DOHH2 (cell line): ENCODE measurements around the gene GPR180.
"Not testable (repeated sequence)": the region's sequence is repeated elsewhere in the genome, so short reads cannot be mapped to it uniquely, and the experiment has no call there.

Experiments
- H3F3A ChIP-seq: fragments of 200-600 bp; sonication (generic), shearing (Covaris generic); 2 replicates; pipeline ENCODE4 v1.6.0; 2016; ENCODE audit warnings: antibody characterized with exemption, mild to moderate bottlenecking; ENCODE audit not compliant: control insufficient read depth, insufficient read depth
- H3K27ac ChIP-seq: fragments of 200-600 bp; sonication (generic); 2 replicates; pipeline ENCODE4 v1.5.1; 2014; ENCODE audit warnings: low read depth, mild to moderate bottlenecking, low read length, moderate library complexity
- H3K27me3 ChIP-seq: fragments of 200-600 bp; sonication (generic); 2 replicates; pipeline ENCODE4 v1.6.1; 2014; ENCODE audit warnings: mild to moderate bottlenecking, low read length, mixed read lengths; ENCODE audit not compliant: control insufficient read depth
- H3K36me3 ChIP-seq: fragments of 200-600 bp; sonication (generic); 2 replicates; pipeline ENCODE4 v1.6.1; 2014; ENCODE audit warnings: mild to moderate bottlenecking, low read length, moderate library complexity, mixed read lengths; ENCODE audit not compliant: control insufficient read depth
- H3K4me1 ChIP-seq: fragments of 200-600 bp; sonication (generic); 2 replicates; pipeline ENCODE4 v1.6.1; 2014; ENCODE audit warnings: mild to moderate bottlenecking, low read length, mixed read lengths; ENCODE audit not compliant: control insufficient read depth
- H3K4me2 ChIP-seq: fragments of 200-600 bp; sonication (generic); 2 replicates; pipeline ENCODE4 v1.6.0; 2014; ENCODE audit warnings: mild to moderate bottlenecking, low read length, moderate library complexity
- H3K4me3 ChIP-seq: fragments of 200-600 bp; sonication (generic); 2 replicates; pipeline ENCODE4 v1.5.1; 2014; ENCODE audit warnings: mild to moderate bottlenecking, low read length, mixed read lengths
- H3K79me2 ChIP-seq: fragments of 200-600 bp; sonication (generic); 2 replicates; pipeline ENCODE4 v1.6.1; 2014; ENCODE audit warnings: mild to moderate bottlenecking, low read length, mixed read lengths; ENCODE audit not compliant: control insufficient read depth
- H3K9me2 ChIP-seq: fragments of 200-600 bp; sonication (generic); replicated peaks from 2 replicates; pipeline ENCODE4 v1.6.1; 2014; ENCODE audit warnings: mild to moderate bottlenecking, low read length, mixed read lengths; ENCODE audit not compliant: control insufficient read depth
- H3K9me3 ChIP-seq: fragments of 200-600 bp; sonication (generic); 2 replicates; pipeline ENCODE4 v1.6.1; 2014; ENCODE audit warnings: antibody characterized with exemption, low read length, mixed read lengths; ENCODE audit not compliant: control insufficient read depth, insufficient read depth
- H4K20me1 ChIP-seq: fragments of 200-600 bp; sonication (generic); 2 replicates; pipeline ENCODE4 v1.6.0; 2014; ENCODE audit warnings: low read depth, mild to moderate bottlenecking, antibody characterized with exemption, low read length, moderate library complexity; ENCODE audit not compliant: control insufficient read depth, insufficient read depth
- EZH2phosphoT487 ChIP-seq: fragments of 200-600 bp; sonication (generic); IDR thresholded peaks from 2 replicates; pipeline ENCODE4 v1.6.1; 2017; ENCODE audit warnings: borderline replicate concordance, mild to moderate bottlenecking, antibody characterized with exemption, low read length, moderate library complexity, mixed read lengths
- TF ChIP-seq, protein P1 (sequence below): fragments of 200-600 bp; sonication (generic); IDR thresholded peaks from one replicate; pipeline ENCODE4 v1.5.1; 2014; ENCODE audit warnings: antibody characterized with exemption, mild to moderate bottlenecking, low read depth, low read length; ENCODE audit not compliant: poor library complexity, severe bottlenecking

GPR180 gene

DNA sequence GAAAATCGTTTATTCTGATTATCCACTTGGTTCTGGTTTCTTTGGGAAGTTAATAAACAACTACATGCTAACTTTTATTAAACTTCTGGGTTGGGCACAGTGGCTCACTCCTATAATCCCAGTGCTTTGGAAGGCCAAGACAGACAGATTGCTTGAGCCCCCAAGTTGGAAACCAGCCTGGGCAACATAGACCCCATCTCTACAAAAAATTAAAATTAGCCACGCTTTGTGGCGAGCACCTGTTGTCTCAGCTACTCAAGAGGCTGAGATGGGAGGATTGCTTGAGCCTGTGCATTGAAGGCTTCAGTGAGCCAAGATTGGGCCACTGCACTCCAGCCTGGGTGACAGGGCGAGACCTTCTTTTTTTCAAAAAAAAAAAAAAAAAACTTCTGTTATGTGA is 21.7 kb downstream of the GPR180 start:
- TF ChIP-seq EZH2phosphoT487: no peak
- TF ChIP-seq, protein P1, sequence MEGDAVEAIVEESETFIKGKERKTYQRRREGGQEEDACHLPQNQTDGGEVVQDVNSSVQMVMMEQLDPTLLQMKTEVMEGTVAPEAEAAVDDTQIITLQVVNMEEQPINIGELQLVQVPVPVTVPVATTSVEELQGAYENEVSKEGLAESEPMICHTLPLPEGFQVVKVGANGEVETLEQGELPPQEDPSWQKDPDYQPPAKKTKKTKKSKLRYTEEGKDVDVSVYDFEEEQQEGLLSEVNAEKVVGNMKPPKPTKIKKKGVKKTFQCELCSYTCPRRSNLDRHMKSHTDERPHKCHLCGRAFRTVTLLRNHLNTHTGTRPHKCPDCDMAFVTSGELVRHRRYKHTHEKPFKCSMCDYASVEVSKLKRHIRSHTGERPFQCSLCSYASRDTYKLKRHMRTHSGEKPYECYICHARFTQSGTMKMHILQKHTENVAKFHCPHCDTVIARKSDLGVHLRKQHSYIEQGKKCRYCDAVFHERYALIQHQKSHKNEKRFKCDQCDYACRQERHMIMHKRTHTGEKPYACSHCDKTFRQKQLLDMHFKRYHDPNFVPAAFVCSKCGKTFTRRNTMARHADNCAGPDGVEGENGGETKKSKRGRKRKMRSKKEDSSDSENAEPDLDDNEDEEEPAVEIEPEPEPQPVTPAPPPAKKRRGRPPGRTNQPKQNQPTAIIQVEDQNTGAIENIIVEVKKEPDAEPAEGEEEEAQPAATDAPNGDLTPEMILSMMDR: no peak
- H3K4me2 ChIP-seq: no peak overlapping the region
- no peaks in the 10 kb centered on the region for H3F3A ChIP-seq
- no peaks in the 10 kb centered on the region for H3K27me3 ChIP-seq
- H3K36me3 ChIP-seq: peaks cover 47% of the 10 kb centered on the region
- no peaks in the 10 kb centered on the region for H4K20me1 ChIP-seq
- H3K79me2 ChIP-seq: no peaks in the 10 kb centered on the region
- H3K4me3 ChIP-seq: no peak overlapping the region
- H3K4me1 ChIP-seq: no peaks in the 10 kb centered on the region
- H3K9me2 ChIP-seq: no peaks in the 10 kb centered on the region
- H3K9me3 ChIP-seq: no peaks in the 10 kb centered on the region
- H3K27ac ChIP-seq: no peak overlapping the region

DNA sequence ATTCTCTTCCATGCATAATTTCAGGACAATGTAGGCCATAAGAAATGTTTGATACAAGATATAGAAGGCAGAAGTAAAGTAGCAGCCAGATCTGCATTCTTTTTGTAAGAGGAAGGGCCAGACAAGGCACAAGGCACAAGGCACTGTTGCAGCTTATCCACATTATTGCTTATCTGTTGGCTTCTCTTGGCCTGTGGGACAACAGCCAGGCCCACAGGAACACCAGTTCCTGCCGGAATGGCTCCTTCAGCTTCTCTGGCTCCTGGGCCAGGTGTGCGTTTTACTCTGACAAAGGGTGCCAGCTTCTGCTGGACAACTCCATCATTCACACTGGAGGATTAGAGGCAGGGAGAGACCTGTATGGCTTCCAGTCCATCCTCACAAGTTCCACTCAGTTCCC is 29.2 kb downstream of the GPR180 start:
- Histone ChIP-seq H4K20me1 (no peaks in the 10 kb centered on the region), H3K4me1 (no peaks in the 10 kb centered on the region), H3K9me2 (no peaks in the 10 kb centered on the region), H3K79me2 (no peaks in the 10 kb centered on the region), H3K27me3 (no peaks in the 10 kb centered on the region), H3K9me3 (no peaks in the 10 kb centered on the region), H3K36me3 (peaks cover 17% of the 10 kb centered on the region), H3K27ac (no peak overlapping the region), H3K4me3 (no peak overlapping the region), H3F3A (no peaks in the 10 kb centered on the region), H3K4me2 (no peak overlapping the region)
- no peak for TF ChIP-seq EZH2phosphoT487
- TF ChIP-seq, protein P1: no peak

DNA sequence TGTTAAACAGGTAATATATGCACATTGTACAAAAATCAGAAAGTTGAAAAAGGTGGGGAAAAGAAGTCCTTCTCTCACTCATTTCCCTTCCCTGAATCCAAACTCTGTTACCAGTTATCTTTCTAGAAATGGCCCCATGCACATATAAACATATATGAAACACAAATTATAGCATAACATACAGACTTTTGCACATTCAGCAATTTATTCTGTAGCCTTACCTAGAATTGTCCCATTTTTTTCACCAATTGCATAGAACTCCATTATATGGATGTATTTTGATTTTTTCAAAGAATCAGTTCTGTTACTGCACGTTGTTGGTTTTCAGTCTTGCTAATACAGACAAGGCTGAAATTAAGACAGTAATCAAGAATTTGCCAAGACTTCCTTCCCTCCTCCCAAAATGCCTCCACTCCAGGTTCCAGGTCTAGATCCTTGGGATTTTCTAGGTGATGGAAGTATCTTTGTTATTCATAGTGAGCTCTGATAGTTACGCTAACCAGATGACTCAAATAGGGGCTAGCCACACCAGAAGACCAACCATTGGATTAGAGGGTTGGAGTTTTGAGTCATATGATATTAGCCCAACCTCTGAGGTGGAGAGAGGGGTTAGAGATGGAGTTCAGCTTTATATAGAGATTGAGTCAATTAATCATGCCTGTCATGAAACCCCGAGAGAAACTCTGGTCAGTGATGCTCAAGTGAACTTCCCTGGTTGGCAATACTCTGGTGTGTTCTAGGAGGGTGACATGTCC is 30.7 kb downstream of the GPR180 start:
- Histone ChIP-seq H3K36me3 (peaks cover 12% of the 10 kb centered on the region), H3K4me1 (no peaks in the 10 kb centered on the region), H3K27ac (no peak overlapping the region), H3K9me2 (no peaks in the 10 kb centered on the region), H4K20me1 (no peaks in the 10 kb centered on the region), H3K4me2 (no peak overlapping the region), H3K79me2 (no peaks in the 10 kb centered on the region), H3K4me3 (no peak overlapping the region), H3F3A (0 out of 2 replicates have a peak, but pooled peaks cover 2% of the 10 kb centered on the region), H3K9me3 (no peaks in the 10 kb centered on the region), H3K27me3 (no peaks in the 10 kb centered on the region)
- TF ChIP-seq, protein P1: no peak
- no peak for TF ChIP-seq EZH2phosphoT487

DNA sequence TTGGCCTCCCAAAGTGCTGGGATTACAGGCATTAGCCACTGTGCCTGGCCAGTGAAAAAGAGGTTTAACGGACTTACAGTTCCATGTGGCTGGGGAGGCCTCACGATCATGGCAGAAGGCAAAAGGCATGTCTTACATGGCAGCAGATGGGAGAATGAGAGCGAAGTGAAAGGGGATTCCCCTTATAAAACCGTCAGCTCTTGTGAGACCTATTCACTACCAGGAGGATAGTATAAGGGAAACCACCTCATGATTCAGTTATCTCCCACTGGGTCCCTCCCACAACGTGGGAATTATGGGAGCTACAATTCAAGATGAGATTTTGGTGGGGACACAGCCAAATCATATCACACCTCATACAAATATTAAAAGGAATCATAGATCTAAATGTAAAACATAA is 34.4 kb downstream of the GPR180 start:
- not testable (repeated sequence) for H4K20me1 ChIP-seq, H3K4me3 ChIP-seq, H3K4me2 ChIP-seq, H3K79me2 ChIP-seq, H3K9me2 ChIP-seq, H3K9me3 ChIP-seq, H3F3A ChIP-seq, H3K4me1 ChIP-seq, H3K27me3 ChIP-seq, H3K27ac ChIP-seq, H3K36me3 ChIP-seq
